Measurements from ENCODE around the gene PPFIBP1.

GRCh38 chr12:27615331-27615891 is 91.4 kb downstream of the PPFIBP1 start:
- TF ChIP-seq HDAC6 (IDR thresholded peaks at IDR 0.05; ENCODE audit: low read depth, low read length) (no peak), CBFB (CRISPR knock-in tag; IDR thresholded peaks at IDR 0.05) (no peak), ZNF707 (CRISPR knock-in tag; conservative IDR thresholded peaks at IDR 0.05) (no peak), BRF1 (IDR thresholded peaks at IDR 0.05; ENCODE audit: borderline replicate concordance, extremely low read depth, insufficient read length) (no peak), TEAD1 (CRISPR knock-in tag; IDR thresholded peaks at IDR 0.05) (no peak), CHD4 (IDR thresholded peaks at IDR 0.05; ENCODE audit: insufficient read depth, insufficient replicate concordance, low read depth, low read length, poor library complexity, severe bottlenecking) (no peak), MEF2D (tag; conservative IDR thresholded peaks at IDR 0.05; ENCODE audit: low read depth) (no peak), SRSF9 (IDR thresholded peaks at IDR 0.05; ENCODE audit: borderline replicate concordance, low read depth, low read length) (no peak), ZNF3 (CRISPR knock-in tag; IDR thresholded peaks at IDR 0.05) (no peak), EP300 (IDR thresholded peaks at IDR 0.05; ENCODE audit: low read length) (no peak)

Measured in K562 (cell line).